NCI-H1436 treated with DMSO at 0.1 percent for 48 hours (cell line): ENCODE data around the gene CEBPE.

Source experiments
- DNase-seq: peaks from one replicate; lab custom pipeline; 2025; lab: John Stamatoyannopoulos, UW

Gene CEBPE

GRCh38 chr14:23143911-23144310 is 24.9 kb upstream of the CEBPE start:
- no peak for DNase-seq

- DNase-seq = no peak
Observed at GRCh38 chr14:23142826-23143225, 23.8 kb upstream of the CEBPE start.

GRCh38 chr14:23141706-23142444 is 22.8 kb upstream of the CEBPE start:
- no peak for DNase-seq

GRCh38 chr14:23140371-23140770 is 21.3 kb upstream of the CEBPE start:
- DNase-seq = no peak

GRCh38 chr14:23139874-23140273 is 20.8 kb upstream of the CEBPE start:
- DNase-seq = no peak

- DNase-seq = no peak
Observed at GRCh38 chr14:23137813-23138535, 18.9 kb upstream of the CEBPE start.

GRCh38 chr14:23137192-23137812 is 18.2 kb upstream of the CEBPE start:
- DNase-seq = no peak

GRCh38 chr14:23136566-23137133 is 17.6 kb upstream of the CEBPE start:
- no peak for DNase-seq

- DNase-seq = no peak
Observed at GRCh38 chr14:23132970-23133369, 13.9 kb upstream of the CEBPE start.

GRCh38 chr14:23131482-23131881 is 12.4 kb upstream of the CEBPE start:
- DNase-seq = no peak

GRCh38 chr14:23130871-23131270 is 11.8 kb upstream of the CEBPE start:
- DNase-seq = no peak

- no peak for DNase-seq
Observed at GRCh38 chr14:23129759-23130316, 10.8 kb upstream of the CEBPE start.

- no peak for DNase-seq
Observed at GRCh38 chr14:23128969-23129758, 10.1 kb upstream of the CEBPE start.

GRCh38 chr14:23127861-23128260 is 8.8 kb upstream of the CEBPE start:
- DNase-seq = no peak

GRCh38 chr14:23126548-23127278 is 7.7 kb upstream of the CEBPE start:
- no peak for DNase-seq

GRCh38 chr14:23125933-23126524 is 7.0 kb upstream of the CEBPE start:
- DNase-seq = no peak

GRCh38 chr14:23125011-23125410 is 6.0 kb upstream of the CEBPE start:
- no peak for DNase-seq

- no peak for DNase-seq
Observed at GRCh38 chr14:23124337-23124954, 5.4 kb upstream of the CEBPE start.

- no peak for DNase-seq
Observed at GRCh38 chr14:23123419-23123818, 4.4 kb upstream of the CEBPE start.

GRCh38 chr14:23122086-23122485 is 3.0 kb upstream of the CEBPE start:
- DNase-seq = no peak
